IMR-90 (cell line): ENCODE data around the gene ETV6. TPM values are rescaled to one million over a fixed set of nuclear protein-coding genes. Genes with fewer than 3 reads are reported as not detected.

Experiments used
- ATAC-seq: fragments of 200-7000 bp; cut with Tn5 transposase; 2 replicates; pipeline ENCODE4 v1.9.1; 2020; ENCODE audit warnings: low read depth, mild to moderate bottlenecking, moderate library complexity
- BruUV-seq: library from RNA; stranded (reverse); fragments of 400-500 nt; replicated peaks from 2 replicates; lab custom pipeline; 2021; lab: Mats Ljungman, UMichigan
- CTCF ChIA-PET: fragments of 300-600 bp; formaldehyde crosslinking; extraction: SDS; loops from one replicate; lab custom pipeline; 2021; ENCODE audit warnings: antibody characterized with exemption; lab: Yijun Ruan, JAX
- POLR2A ChIA-PET: fragments of 300-600 bp; sonication (Branson Sonifier 250); formaldehyde crosslinking; loops from one replicate; lab custom pipeline; 2022; ENCODE audit warnings: antibody characterized with exemption; ENCODE audit not compliant: unreplicated experiment; lab: Charles Lee
- DNase-seq: peaks from one replicate; pipeline ENCODE4 v3.0.0; 2013
- H2AFZ ChIP-seq: replicated peaks from 2 replicates; pipeline ENCODE3; 2013; ENCODE audit warnings: low read length, mild to moderate bottlenecking; ENCODE audit not compliant: poor library complexity
- H2AK5ac ChIP-seq: 2 replicates; pipeline ENCODE4 v1.6.1; 2013; ENCODE audit warnings: low read depth, low read length, inconsistent platforms
- H2AK9ac ChIP-seq: replicated peaks from 2 replicates; pipeline ENCODE3; 2013; ENCODE audit warnings: mild to moderate bottlenecking, low read depth, low read length, moderate library complexity; ENCODE audit not compliant: poor library complexity
- H2BK120ac ChIP-seq: 2 replicates; pipeline ENCODE4 v1.6.1; 2013; ENCODE audit warnings: low read depth, low read length, inconsistent platforms
- H2BK15ac ChIP-seq: 3 replicates; pipeline ENCODE4 v1.6.1; 2013; ENCODE audit warnings: low read depth, low read length, inconsistent platforms
- H2BK20ac ChIP-seq: 2 replicates; pipeline ENCODE4 v1.6.1; 2013; ENCODE audit warnings: low read depth, mild to moderate bottlenecking, inconsistent platforms, low read length, moderate library complexity
- H2BK5ac ChIP-seq: 2 replicates; pipeline ENCODE4 v1.6.1; 2013; ENCODE audit warnings: mild to moderate bottlenecking, low read depth, low read length, inconsistent platforms; ENCODE audit not compliant: poor library complexity, severe bottlenecking
- H3K14ac ChIP-seq: replicated peaks from 2 replicates; pipeline ENCODE4 v1.6.1; 2013; ENCODE audit warnings: low read depth, low read length, inconsistent platforms
- H3K18ac ChIP-seq: 2 replicates; pipeline ENCODE4 v1.6.1; 2013; ENCODE audit warnings: low read depth, low read length, control low read depth
- H3K23ac ChIP-seq: 2 replicates; pipeline ENCODE4 v1.6.1; 2013; ENCODE audit warnings: low read depth, low read length, inconsistent platforms
- H3K27ac ChIP-seq: 2 replicates; pipeline ENCODE4 v1.5.1; 2013; ENCODE audit warnings: mild to moderate bottlenecking, control low read depth, low read length; ENCODE audit not compliant: insufficient read depth
- H3K27me3 ChIP-seq: 2 replicates; pipeline ENCODE4 v1.6.1; 2013; ENCODE audit warnings: low read length; ENCODE audit not compliant: control insufficient read depth, insufficient read depth
- H3K36me3 ChIP-seq: 2 replicates; pipeline ENCODE4 v1.6.1; 2013; ENCODE audit warnings: low read length, mixed read lengths; ENCODE audit not compliant: control insufficient read depth, insufficient read depth
- H3K4ac ChIP-seq: 2 replicates; pipeline ENCODE4 v1.6.1; 2013; ENCODE audit warnings: low read depth, low read length, inconsistent platforms
- H3K4me1 ChIP-seq: 2 replicates; pipeline ENCODE4 v1.6.1; 2013; ENCODE audit warnings: low read length, mixed read lengths; ENCODE audit not compliant: control insufficient read depth, insufficient read depth
- H3K4me2 ChIP-seq: 2 replicates; pipeline ENCODE4 v1.6.1; 2013; ENCODE audit warnings: low read depth, mild to moderate bottlenecking, control low read depth, low read length, moderate library complexity
- H3K4me3 ChIP-seq: 2 replicates; pipeline ENCODE4 v1.5.1; 2013; ENCODE audit warnings: low read depth, mild to moderate bottlenecking, control low read depth, low read length, moderate library complexity; ENCODE audit not compliant: insufficient read depth
- H3K56ac ChIP-seq: 2 replicates; pipeline ENCODE4 v1.6.1; 2013; ENCODE audit warnings: low read length, inconsistent platforms; ENCODE audit not compliant: insufficient read depth; ENCODE audit errors: extremely low read depth
- H3K79me1 ChIP-seq, 2 experiments: 2 replicates each; pipeline ENCODE4 v1.6.1; 2013; ENCODE audit warnings: low read length in 2 of 2, inconsistent platforms in 1 of 2, low read depth in 1 of 2
- H3K9ac ChIP-seq: 2 replicates; pipeline ENCODE4 v1.6.1; 2013; ENCODE audit warnings: low read depth, low read length, control low read depth
- H3K9me1 ChIP-seq: 2 replicates; pipeline ENCODE4 v1.6.1; 2013; ENCODE audit warnings: low read length, inconsistent platforms; ENCODE audit not compliant: insufficient read depth
- H3K9me3 ChIP-seq: 2 replicates; pipeline ENCODE4 v1.6.1; 2013; ENCODE audit warnings: low read length; ENCODE audit not compliant: control insufficient read depth, insufficient read depth
- H4K20me1 ChIP-seq: 2 replicates; pipeline ENCODE4 v1.6.1; 2013; ENCODE audit warnings: low read length, inconsistent platforms; ENCODE audit not compliant: insufficient read depth
- H4K5ac ChIP-seq: 2 replicates; pipeline ENCODE4 v1.6.1; 2013; ENCODE audit warnings: mild to moderate bottlenecking, low read depth, low read length, control low read depth
- H4K8ac ChIP-seq, 2 experiments: 2 replicates each; pipeline ENCODE4 v1.6.1; 2013; ENCODE audit warnings: low read depth in 2 of 2, low read length in 2 of 2, control low read depth in 1 of 2, inconsistent platforms in 1 of 2
- H4K91ac ChIP-seq: 2 replicates; pipeline ENCODE4 v1.6.1; 2013; ENCODE audit warnings: low read depth, low read length, inconsistent platforms; ENCODE audit not compliant: insufficient read depth
- CEBPB ChIP-seq: IDR thresholded peaks from 2 replicates; pipeline ENCODE4 v1.6.1; 2012; ENCODE audit warnings: low read depth, low read length, improper control_type of control experiment
- FOS ChIP-seq: fragments of 150-350 bp; IDR thresholded peaks from 2 replicates; pipeline ENCODE4 v1.6.1; 2016; ENCODE audit warnings: low read depth, low read length
- MXI1 ChIP-seq: IDR thresholded peaks from 2 replicates; pipeline ENCODE4 v1.6.1; 2012; ENCODE audit warnings: low read depth, mild to moderate bottlenecking, low read length, moderate library complexity, borderline replicate concordance
- WGBS, 2 experiments: methylation state at CpG; one replicate each; pipeline versions ENCODE4 v1.1.5 to v1.1.7; 2013; ENCODE audit warnings: missing lambda C conversion rate in 2 of 2; ENCODE audit not compliant: insufficient read length in 1 of 2; ENCODE audit errors: extremely low coverage in 2 of 2; 5-methylcytosine and 5-hydroxymethylcytosine counted together
- dilution Hi-C: fragments of 300-500 bp; cut with HindIII; formaldehyde crosslinking; loops from one replicate; pipeline ENCODE4 v1.14.3; 2018; ENCODE audit warnings: low sequenced_read_pairs; ENCODE audit not compliant: unreplicated experiment
- in situ Hi-C: fragments of 300-500 bp; cut with MboI; formaldehyde crosslinking; loops from 3 replicates; pipeline ENCODE4 v1.14.3; 2019; ENCODE audit warnings: low sequenced_read_pairs, inconsistent platforms, mixed read lengths
- intact Hi-C: fragments of 100-400 bp; cut with micrococcal nuclease; formaldehyde crosslinking; loops from 2 replicates; pipeline ENCODE4 v1.10.0; 2022
- polyA plus RNA-seq, 3 experiments: library from polyadenylated mRNA; depleted of rRNA; stranded (reverse); fragments of >200 nt; gene quantifications; 2 replicates each; pipeline ENCODE4 v1.2.3, GENCODE V29; 2012; ENCODE audit warnings: low replicate concordance in 1 of 3
- total RNA-seq: library from RNA; depleted of rRNA; stranded (reverse); fragments of >200 nt; gene quantifications from 2 replicates; pipeline ENCODE4 v1.2.3, GENCODE V29; 2012

Gene ETV6
- total and polyA plus RNA-seq, 2 of the 4 experiments (the other 2 are of a cell fraction): 8.4 to 9.9 TPM

- Histone ChIP-seq H3K4me2 (no peak overlapping the region), H2BK20ac (no peak overlapping the region), H2AFZ (no peak overlapping the region), H3K27me3 (no peaks in the 10 kb centered on the region), H4K8ac (no peak overlapping the region), H3K9me3 (peaks cover 2% of the 10 kb centered on the region; the same call in 1 of the 2 replicates), H2AK5ac (no peak overlapping the region), H2BK15ac (no peak overlapping the region), H2AK9ac (no peak overlapping the region), H3K23ac (no peak overlapping the region), H3K27ac (no peak overlapping the region), H2BK120ac (no peak overlapping the region), H4K91ac (no peak overlapping the region), H3K79me1 (no peaks in the 10 kb centered on the region), H3K36me3 (no peaks in the 10 kb centered on the region), H4K20me1 (no peaks in the 10 kb centered on the region), H3K4me1 (peaks cover 4% of the 10 kb centered on the region; the same call in 1 of the 2 replicates), H3K9me1 (peaks cover 3% of the 10 kb centered on the region; the same call in 1 of the 2 replicates), H3K9ac (no peak overlapping the region), H3K18ac (no peak overlapping the region), H3K4ac (no peak overlapping the region), H2BK5ac (no peak overlapping the region), H4K5ac (no peak overlapping the region), H3K14ac (no peak overlapping the region), H3K4me3 (no peak overlapping the region), H3K56ac (no peak overlapping the region)
- no peak for TF ChIP-seq MXI1
- TF ChIP-seq FOS: no peak
- peak; percentile 78 for TF ChIP-seq CEBPB
- in situ Hi-C loops: no loop called here
- CTCF ChIA-PET: no interaction called here
- ATAC-seq (no peak), DNase-seq (no peak)
- intact Hi-C loops: no loop called here
- BruUV-seq: no TSS peak
- WGBS, 2 experiments: 100% methylated on average over 1 of the region's 3 CpGs; no CpG with 5 or more reads in 1 of the 2 experiments
- POLR2A ChIA-PET: no interaction called here
- dilution Hi-C loops: no loop called here
These were observed 254.7 kb downstream of the ETV6 start for GRCh38 chr12:11904124-11904523.
